C4-2B (cell line): ENCODE data around the gene FBXO5.

Source experiments
- H3K27ac ChIP-seq: fragments of 450-650 bp; 2 replicates; pipeline ENCODE4 v1.5.1; 2017
- CTCF ChIP-seq: fragments of 450-650 bp; conservative IDR thresholded peaks from 2 replicates; pipeline ENCODE4 v1.5.1; 2017; ENCODE audit warnings: mild to moderate bottlenecking
- ZFX ChIP-seq: fragments of 450-650 bp; IDR thresholded peaks from 2 replicates; pipeline ENCODE4 v1.6.1; 2017

The FBXO5 gene

GRCh38 chr6:152946484-152946883 is 36.4 kb downstream of the FBXO5 start:
- H3K27ac ChIP-seq: no peak overlapping the region
- TF ChIP-seq ZFX (no peak), CTCF (no peak)

- no peak for TF ChIP-seq ZFX
- no peak for TF ChIP-seq CTCF
- no peak overlapping the region for H3K27ac ChIP-seq
These were observed 39.5 kb downstream of the FBXO5 start for GRCh38 chr6:152943260-152943897.

GRCh38 chr6:152942319-152942869 is 40.4 kb downstream of the FBXO5 start:
- no peak for TF ChIP-seq ZFX
- no peak for TF ChIP-seq CTCF
- no peak overlapping the region for H3K27ac ChIP-seq

GRCh38 chr6:152941746-152942145 is 41.1 kb downstream of the FBXO5 start:
- TF ChIP-seq CTCF: no peak
- TF ChIP-seq ZFX: no peak
- no peak overlapping the region for H3K27ac ChIP-seq

- no peak for TF ChIP-seq CTCF
- TF ChIP-seq ZFX: no peak
- H3K27ac ChIP-seq: no peak overlapping the region
These were observed 50.0 kb downstream of the FBXO5 start for GRCh38 chr6:152932865-152933264.

- H3K27ac ChIP-seq: no peak overlapping the region
- TF ChIP-seq CTCF (no peak), ZFX (no peak)
These were observed 60.1 kb downstream of the FBXO5 start for GRCh38 chr6:152922706-152923105.
